Measurements from ENCODE around the gene LAMA3.

The LAMA3 gene

DNA sequence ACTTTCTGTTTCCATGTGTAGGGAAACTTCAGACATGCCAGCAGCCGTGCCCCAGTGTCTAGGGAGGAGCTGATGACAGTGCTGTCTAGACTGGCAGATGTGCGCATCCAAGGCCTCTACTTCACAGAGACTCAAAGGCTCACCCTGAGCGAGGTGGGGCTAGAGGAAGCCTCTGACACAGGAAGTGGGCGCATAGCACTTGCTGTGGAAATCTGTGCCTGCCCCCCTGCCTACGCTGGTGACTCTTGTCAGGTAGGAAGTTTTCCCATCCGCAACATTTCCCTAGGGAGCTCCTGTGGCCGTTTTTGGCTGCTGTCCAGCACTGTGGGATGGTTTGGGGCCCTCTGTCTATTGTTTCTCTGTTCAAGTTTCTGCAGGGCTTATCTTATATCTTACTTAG, 182.2 kb downstream of the LAMA3 start:
- DNase-seq (ENCODE audit: low read depth) = no peak
- no peak overlapping the region for H3K4me3 ChIP-seq (ENCODE audit: control insufficient read depth, low read depth, low read length)
- TF ChIP-seq, protein P1, sequence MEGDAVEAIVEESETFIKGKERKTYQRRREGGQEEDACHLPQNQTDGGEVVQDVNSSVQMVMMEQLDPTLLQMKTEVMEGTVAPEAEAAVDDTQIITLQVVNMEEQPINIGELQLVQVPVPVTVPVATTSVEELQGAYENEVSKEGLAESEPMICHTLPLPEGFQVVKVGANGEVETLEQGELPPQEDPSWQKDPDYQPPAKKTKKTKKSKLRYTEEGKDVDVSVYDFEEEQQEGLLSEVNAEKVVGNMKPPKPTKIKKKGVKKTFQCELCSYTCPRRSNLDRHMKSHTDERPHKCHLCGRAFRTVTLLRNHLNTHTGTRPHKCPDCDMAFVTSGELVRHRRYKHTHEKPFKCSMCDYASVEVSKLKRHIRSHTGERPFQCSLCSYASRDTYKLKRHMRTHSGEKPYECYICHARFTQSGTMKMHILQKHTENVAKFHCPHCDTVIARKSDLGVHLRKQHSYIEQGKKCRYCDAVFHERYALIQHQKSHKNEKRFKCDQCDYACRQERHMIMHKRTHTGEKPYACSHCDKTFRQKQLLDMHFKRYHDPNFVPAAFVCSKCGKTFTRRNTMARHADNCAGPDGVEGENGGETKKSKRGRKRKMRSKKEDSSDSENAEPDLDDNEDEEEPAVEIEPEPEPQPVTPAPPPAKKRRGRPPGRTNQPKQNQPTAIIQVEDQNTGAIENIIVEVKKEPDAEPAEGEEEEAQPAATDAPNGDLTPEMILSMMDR (IDR thresholded peaks at IDR 0.05; ENCODE audit: control insufficient read depth, insufficient read depth, low read depth, low read length, missing control alignments) = no peak

DNA sequence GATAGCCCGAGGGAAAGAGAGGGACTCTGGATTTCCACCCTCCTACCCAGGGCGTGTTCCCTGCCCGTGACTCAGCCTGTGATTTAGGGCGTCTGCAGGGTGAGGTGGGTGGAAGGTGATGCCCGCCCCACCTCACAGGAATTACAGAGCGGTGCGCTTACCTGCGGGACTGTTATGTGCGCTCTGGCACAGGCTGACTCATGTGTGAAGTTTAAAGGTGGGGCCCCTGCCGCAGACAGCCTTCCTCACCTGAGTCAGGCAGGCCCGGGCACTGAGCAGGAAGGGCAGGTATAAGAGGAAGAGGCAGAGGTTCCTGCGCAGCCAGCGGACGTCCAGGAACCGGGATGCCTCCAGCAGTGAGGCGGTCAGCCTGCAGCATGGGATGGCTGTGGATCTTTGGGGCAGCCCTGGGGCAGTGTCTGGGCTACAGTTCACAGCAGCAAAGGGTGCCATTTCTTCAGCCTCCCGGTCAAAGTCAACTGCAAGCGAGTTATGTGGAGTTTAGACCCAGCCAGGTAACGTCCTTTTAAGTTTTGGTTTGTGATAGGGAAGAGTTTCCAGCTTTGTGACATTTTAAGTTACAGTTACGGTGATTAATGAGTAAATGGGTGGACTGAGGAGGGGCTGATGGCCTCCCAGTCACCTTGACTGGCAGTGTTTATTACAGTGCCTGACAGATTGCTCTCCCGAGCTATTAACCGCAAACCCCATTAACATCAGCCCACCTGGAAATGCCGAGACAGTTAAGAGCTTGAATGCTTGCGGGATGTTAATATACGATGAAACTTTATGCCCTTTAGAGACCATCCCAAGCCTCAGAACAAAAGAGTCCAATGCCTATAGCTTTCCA, 183.7 kb downstream of the LAMA3 start:
- TF ChIP-seq, protein P1 (IDR thresholded peaks at IDR 0.05; ENCODE audit: control insufficient read depth, insufficient read depth, low read depth, low read length, missing control alignments) = no peak
- no peak for DNase-seq (ENCODE audit: low read depth)
- H3K4me3 ChIP-seq (ENCODE audit: control insufficient read depth, low read depth, low read length) = no peak overlapping the region

DNA sequence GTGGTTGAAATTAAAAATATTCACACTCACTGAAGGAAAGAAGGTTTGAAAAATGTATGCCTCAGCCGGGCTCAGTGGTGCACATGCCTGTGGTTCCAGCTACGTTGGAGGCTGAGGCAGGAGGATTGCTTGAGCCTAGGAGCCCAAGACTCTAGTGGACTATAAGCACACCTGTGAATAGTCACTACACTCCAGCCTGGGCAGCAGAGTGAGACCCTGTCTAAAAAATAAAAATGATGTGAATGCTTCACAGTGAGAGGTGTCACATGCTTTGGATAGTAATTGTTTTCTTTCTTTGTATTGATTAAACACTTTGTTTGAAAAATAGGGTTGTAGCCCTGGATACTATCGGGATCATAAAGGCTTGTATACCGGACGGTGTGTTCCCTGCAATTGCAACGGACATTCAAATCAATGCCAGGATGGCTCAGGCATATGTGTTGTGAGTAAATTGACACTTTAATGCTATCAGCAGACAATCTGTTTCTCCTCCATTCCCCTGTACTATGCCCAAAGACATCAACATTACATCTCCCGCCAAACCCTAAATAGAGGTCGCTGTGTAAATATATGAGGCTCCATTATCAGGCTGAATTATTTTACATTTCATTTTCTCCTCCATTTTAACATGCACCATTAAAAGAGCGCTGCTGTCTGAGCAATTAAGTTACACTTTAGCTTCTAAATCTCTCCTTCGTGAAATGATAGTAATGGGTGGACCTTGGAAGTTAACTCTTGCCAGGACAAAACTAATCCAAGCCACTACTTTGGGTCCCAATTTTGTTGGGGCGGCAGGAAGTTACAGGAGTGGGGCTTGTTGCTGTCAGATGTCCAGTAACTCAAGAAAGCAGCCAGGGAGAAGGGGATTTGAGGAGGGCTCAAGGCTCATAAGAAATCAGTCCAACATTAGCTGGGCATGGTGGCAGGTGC, 187.0 kb downstream of the LAMA3 start:
- no peak for DNase-seq (ENCODE audit: low read depth)
- TF ChIP-seq, protein P1 (IDR thresholded peaks at IDR 0.05; ENCODE audit: control insufficient read depth, insufficient read depth, low read depth, low read length, missing control alignments) = no peak
- no peak overlapping the region for H3K4me3 ChIP-seq (ENCODE audit: control insufficient read depth, low read depth, low read length)

DNA sequence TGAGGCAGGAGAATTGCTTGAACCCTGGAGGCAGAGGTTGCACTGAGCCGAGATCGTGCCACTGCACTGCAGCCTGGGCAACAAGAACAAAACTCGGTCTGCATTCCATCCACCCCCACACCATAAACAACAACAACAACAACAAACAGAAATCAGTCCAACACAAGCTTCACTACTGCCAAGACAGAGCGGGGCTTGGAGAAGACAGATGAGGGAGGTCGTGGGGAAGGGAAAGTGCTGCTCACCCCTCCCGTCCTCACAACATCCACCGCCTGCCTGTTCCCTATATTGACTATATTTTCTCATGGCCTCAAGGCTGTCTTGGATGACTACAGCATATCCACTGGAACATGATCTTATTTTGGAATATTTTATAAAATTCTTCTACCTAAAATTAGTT, 187.7 kb downstream of the LAMA3 start:
- no peak for DNase-seq (ENCODE audit: low read depth)
- TF ChIP-seq, protein P1 (IDR thresholded peaks at IDR 0.05; ENCODE audit: control insufficient read depth, insufficient read depth, low read depth, low read length, missing control alignments) = no peak
- H3K4me3 ChIP-seq (ENCODE audit: control insufficient read depth, low read depth, low read length) = no peak overlapping the region

DNA sequence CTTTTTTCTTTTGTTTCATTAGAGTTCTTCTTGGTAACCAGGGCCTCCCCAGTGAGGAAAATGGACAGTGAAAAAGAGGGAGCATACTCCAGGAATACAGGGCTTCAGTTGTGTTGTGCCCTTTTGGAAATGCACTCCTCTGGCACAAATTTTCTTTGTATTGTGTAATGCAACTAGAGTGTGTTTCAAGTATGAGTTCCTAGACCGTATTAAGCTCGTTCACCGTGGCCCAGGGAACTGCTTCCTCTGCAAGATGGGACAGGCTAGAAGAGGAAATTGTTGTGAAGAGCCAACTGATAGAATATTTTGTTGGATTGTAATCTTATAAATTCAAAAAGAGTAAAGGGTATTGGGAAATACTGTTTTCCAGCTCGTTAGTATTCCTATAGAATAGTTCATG, 188.1 kb downstream of the LAMA3 start:
- no peak overlapping the region for H3K4me3 ChIP-seq (ENCODE audit: control insufficient read depth, low read depth, low read length)
- DNase-seq (ENCODE audit: low read depth) = no peak
- TF ChIP-seq, protein P1 (IDR thresholded peaks at IDR 0.05; ENCODE audit: control insufficient read depth, insufficient read depth, low read depth, low read length, missing control alignments) = no peak

DNA sequence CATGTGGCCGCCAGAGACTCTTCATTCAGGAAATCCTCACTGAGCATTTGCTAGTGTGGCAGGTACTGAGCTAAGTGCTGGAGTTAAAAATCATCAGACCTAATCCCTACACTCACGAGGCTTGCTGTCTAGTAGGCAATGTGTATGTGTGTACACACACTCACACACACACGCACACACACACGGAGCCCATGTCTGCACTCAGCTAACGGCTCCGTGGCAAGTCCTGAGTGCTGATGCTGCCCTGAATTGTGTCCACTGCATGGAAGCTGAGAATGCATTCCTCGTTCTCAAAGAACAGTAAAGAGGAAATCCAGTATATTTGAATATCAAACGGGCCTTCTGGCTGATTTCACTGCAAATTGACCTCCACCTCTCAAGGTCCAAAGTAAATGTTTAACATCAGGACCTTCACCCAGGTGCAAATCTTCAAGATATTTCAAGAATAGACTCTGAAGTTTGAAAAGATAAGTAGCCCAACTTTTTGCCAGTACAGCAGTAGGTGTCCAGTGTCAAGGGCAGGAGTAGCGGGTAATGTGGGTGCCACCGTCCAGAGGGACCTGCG, 189.2 kb downstream of the LAMA3 start:
- DNase-seq (ENCODE audit: low read depth) = no peak
- TF ChIP-seq, protein P1 (IDR thresholded peaks at IDR 0.05; ENCODE audit: control insufficient read depth, insufficient read depth, low read depth, low read length, missing control alignments) = no peak
- H3K4me3 ChIP-seq (ENCODE audit: control insufficient read depth, low read depth, low read length) = no peak overlapping the region

All from AG09309 (cell line).